NOMO-1 treated with DMSO at 0.1 percent for 48 hours (cell line): ENCODE results near the gene AGO3.
A peak's percentile ranks its signal among the peaks of the same experiment; 100 is the strongest.

ENCODE experiments used
- DNase-seq: peaks from one replicate; lab custom pipeline; 2025; ENCODE audit not compliant: unreplicated experiment; lab: John Stamatoyannopoulos, UW

Gene AGO3

GRCh38 chr1:36080801-36081200 lies 149.9 kb downstream of the AGO3 start:
- no peak for DNase-seq

- no peak for DNase-seq
Measured at GRCh38 chr1:36081926-36082485, 151.1 kb downstream of the AGO3 start.

GRCh38 chr1:36083219-36083618 lies 152.3 kb downstream of the AGO3 start:
- DNase-seq: no peak

GRCh38 chr1:36083635-36084496 lies 153.0 kb downstream of the AGO3 start, which contains the start of gene TEKT2:
Gene TEKT2 (plus strand): TSS chr1:36084094. CDS start chr1:36084922, 828 bp downstream.
- no peak for DNase-seq

- no peak for DNase-seq
Measured at GRCh38 chr1:36084497-36085115, 153.7 kb downstream of the AGO3 start.

- DNase-seq: no peak
Measured at GRCh38 chr1:36085126-36085525, 154.2 kb downstream of the AGO3 start.

GRCh38 chr1:36085686-36086526 lies 155.0 kb downstream of the AGO3 start:
- no peak for DNase-seq

- no peak for DNase-seq
Measured at GRCh38 chr1:36086529-36087232, 155.8 kb downstream of the AGO3 start.

- DNase-seq: no peak
Measured at GRCh38 chr1:36087233-36088123, 156.6 kb downstream of the AGO3 start.

- DNase-seq: no peak
Measured at GRCh38 chr1:36088265-36088576, 157.3 kb downstream of the AGO3 start.

GRCh38 chr1:36088577-36089392 lies 157.9 kb downstream of the AGO3 start, which contains the start of gene ADPRS:
Gene ADPRS (plus strand): TSS chr1:36088892. CDS start chr1:36088905, 13 bp downstream.
- DNase-seq: peak; percentile 90

GRCh38 chr1:36089393-36090121 lies 158.7 kb downstream of the AGO3 start:
- DNase-seq: peak; percentile 54

- DNase-seq: no peak
Measured at GRCh38 chr1:36091141-36091540, 160.2 kb downstream of the AGO3 start.

- no peak for DNase-seq
Measured at GRCh38 chr1:36091698-36092097, 160.8 kb downstream of the AGO3 start.

GRCh38 chr1:36092166-36092797 lies 161.4 kb downstream of the AGO3 start:
- peak; percentile 3 for DNase-seq

GRCh38 chr1:36092798-36093185 lies 161.9 kb downstream of the AGO3 start:
- no peak for DNase-seq

- DNase-seq: no peak
Measured at GRCh38 chr1:36093226-36093625, 162.3 kb downstream of the AGO3 start.

- no peak for DNase-seq
Measured at GRCh38 chr1:36093929-36094328, 163.0 kb downstream of the AGO3 start.
